ENCODE data around the gene PRX.

DNA sequence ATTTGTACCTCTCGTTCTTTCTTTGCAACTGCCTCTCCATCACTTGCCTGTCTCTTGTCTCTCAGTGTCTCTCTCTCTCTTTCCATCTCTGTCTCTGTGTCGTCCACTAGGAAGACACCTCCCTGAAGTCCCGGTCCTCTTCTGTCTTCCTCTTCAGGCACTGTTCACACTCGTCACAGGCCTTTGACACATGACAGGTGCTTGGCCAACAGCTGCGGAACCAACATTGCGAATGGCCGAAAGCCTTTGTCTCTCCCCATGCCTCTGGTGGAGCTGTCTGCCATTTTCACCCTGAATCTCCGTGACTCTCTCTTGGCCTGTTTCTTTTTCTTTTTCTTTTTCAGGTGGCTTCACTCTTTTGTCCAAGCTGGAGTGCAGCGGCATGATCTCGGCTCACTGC is 26.0 kb downstream of the PRX start:
- TF ChIP-seq POLR2A (IDR thresholded peaks at IDR 0.05), result no peak
- TF ChIP-seq CTCF (IDR thresholded peaks at IDR 0.05), result no peak
